ENCODE results near the gene RAB7B.

GRCh38 chr1:205930195-205930577 is 73.0 kb downstream of the RAB7B start:
- TF ChIP-seq CTCF (IDR thresholded peaks at IDR 0.05) (no peak), POLR2A (IDR thresholded peaks at IDR 0.05) (no peak)
